ENCODE results near the gene NOP14. TPM values are rescaled to one million over a fixed set of nuclear protein-coding genes. Genes with fewer than 3 reads are reported as not detected.
A peak's percentile ranks its signal among the peaks of the same experiment; 100 is the strongest.

Gene NOP14
- total RNA-seq, 1 donor from 2014 or later = 35.3 TPM

DNA sequence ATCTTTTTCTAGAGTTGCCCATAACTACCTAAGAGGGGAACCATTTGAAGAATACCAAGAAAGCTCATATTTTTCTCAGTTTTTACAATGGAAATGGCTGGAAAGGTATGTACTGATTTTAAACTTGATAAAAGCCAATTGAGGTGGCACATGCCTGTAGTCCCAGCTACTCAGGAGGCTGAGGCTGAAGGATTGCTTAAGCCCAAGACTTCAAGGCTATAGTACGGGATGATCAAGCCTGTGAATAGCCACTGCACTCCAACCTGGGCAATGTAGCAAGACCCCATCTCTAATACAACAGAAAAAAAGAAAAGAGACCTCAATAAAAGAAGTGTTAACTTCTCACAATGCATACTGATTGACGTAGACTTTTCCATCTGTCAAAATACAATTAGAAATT is 44.5 kb upstream of the NOP14 start:
- H3K27me3 Mint-ChIP-seq (ENCODE audit: low read depth, unreplicated experiment) = peaks cover 6% of the 10 kb centered on the region
- Histone ChIP-seq H3K4me3 (ENCODE audit: insufficient read depth, low read depth, low read length) (no peak overlapping the region), H4K20me1 (ENCODE audit: insufficient read depth, low read length) (no peaks in the 10 kb centered on the region), H3K27me3 (ENCODE audit: insufficient read depth, low read length) (no peaks in the 10 kb centered on the region), H3K9me3 (ENCODE audit: insufficient read depth, low read depth, low read length) (no peaks in the 10 kb centered on the region), H3K9ac (ENCODE audit: low read length) (no peak overlapping the region), H3K36me3 (ENCODE audit: insufficient read depth, low read length) (no peaks in the 10 kb centered on the region), H3K4me2 (ENCODE audit: low read length) (no peak overlapping the region), H2AFZ (ENCODE audit: low read depth, low read length) (no peak overlapping the region), H3K4me1 (ENCODE audit: insufficient read depth, low read length) (peaks cover 6% of the 10 kb centered on the region), H3K27ac (ENCODE audit: low read depth, low read length) (no peak overlapping the region), H3K79me2 (ENCODE audit: insufficient read depth, low read length) (no peaks in the 10 kb centered on the region)
- H3K4me3 Mint-ChIP-seq (ENCODE audit: unreplicated experiment) = no peak overlapping the region
- FAIRE-seq = no peak
- TF ChIP-seq, protein P1, sequence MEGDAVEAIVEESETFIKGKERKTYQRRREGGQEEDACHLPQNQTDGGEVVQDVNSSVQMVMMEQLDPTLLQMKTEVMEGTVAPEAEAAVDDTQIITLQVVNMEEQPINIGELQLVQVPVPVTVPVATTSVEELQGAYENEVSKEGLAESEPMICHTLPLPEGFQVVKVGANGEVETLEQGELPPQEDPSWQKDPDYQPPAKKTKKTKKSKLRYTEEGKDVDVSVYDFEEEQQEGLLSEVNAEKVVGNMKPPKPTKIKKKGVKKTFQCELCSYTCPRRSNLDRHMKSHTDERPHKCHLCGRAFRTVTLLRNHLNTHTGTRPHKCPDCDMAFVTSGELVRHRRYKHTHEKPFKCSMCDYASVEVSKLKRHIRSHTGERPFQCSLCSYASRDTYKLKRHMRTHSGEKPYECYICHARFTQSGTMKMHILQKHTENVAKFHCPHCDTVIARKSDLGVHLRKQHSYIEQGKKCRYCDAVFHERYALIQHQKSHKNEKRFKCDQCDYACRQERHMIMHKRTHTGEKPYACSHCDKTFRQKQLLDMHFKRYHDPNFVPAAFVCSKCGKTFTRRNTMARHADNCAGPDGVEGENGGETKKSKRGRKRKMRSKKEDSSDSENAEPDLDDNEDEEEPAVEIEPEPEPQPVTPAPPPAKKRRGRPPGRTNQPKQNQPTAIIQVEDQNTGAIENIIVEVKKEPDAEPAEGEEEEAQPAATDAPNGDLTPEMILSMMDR (IDR thresholded peaks at IDR 0.05; ENCODE audit: insufficient read depth, low read depth, low read length) = no peak
- TF ChIP-seq EZH2 (IDR thresholded peaks at IDR 0.05; ENCODE audit: insufficient read depth, low read length) = no peak
- peaks cover 3% of the 10 kb centered on the region for H3K36me3 Mint-ChIP-seq (ENCODE audit: low read depth, unreplicated experiment)
- no peak for DNase-seq (ENCODE audit: low read depth)
- H3K9me3 Mint-ChIP-seq (ENCODE audit: unreplicated experiment) = no peaks in the 10 kb centered on the region
- peaks cover 7% of the 10 kb centered on the region for H3K4me1 Mint-ChIP-seq (ENCODE audit: low read depth, unreplicated experiment)
- H3K27ac Mint-ChIP-seq (ENCODE audit: unreplicated experiment) = no peak overlapping the region

DNA sequence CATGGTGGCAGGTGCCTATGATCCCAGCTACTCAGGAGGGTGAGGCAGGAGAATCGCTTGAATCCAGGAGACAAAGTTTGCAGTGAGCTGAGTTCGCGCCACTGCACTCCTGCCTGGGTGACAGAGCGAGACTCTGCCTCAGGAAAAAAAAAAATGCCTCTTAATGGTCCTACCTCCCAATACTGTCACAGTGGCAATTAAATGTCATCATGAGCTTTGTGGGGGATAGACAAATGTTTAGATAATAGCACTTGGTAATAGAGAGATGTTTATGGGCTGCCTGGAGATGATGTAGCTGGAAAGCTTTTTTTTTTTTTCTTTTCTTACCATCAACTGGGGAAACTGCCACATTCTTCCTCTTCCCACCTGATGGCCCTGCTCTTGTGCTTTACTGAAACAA is 33.2 kb upstream of the NOP14 start:
- no peaks in the 10 kb centered on the region for H3K9me3 ChIP-seq (ENCODE audit: insufficient read depth, low read depth, low read length)
- Mint-ChIP-seq H3K4me3 (ENCODE audit: unreplicated experiment) (no peak overlapping the region), H3K9me3 (ENCODE audit: unreplicated experiment) (no peaks in the 10 kb centered on the region), H3K27me3 (ENCODE audit: low read depth, unreplicated experiment) (peaks cover 2% of the 10 kb centered on the region), H3K27ac (ENCODE audit: unreplicated experiment) (no peak overlapping the region), H3K36me3 (ENCODE audit: low read depth, unreplicated experiment) (no peaks in the 10 kb centered on the region), H3K4me1 (ENCODE audit: low read depth, unreplicated experiment) (no peaks in the 10 kb centered on the region)
- H3K36me3 ChIP-seq (ENCODE audit: insufficient read depth, low read length) = no peaks in the 10 kb centered on the region
- TF ChIP-seq, protein P1 (IDR thresholded peaks at IDR 0.05; ENCODE audit: insufficient read depth, low read depth, low read length) = no peak
- TF ChIP-seq EZH2 (IDR thresholded peaks at IDR 0.05; ENCODE audit: insufficient read depth, low read length) = no peak
- H3K9ac ChIP-seq (ENCODE audit: low read length) = no peak overlapping the region
- H3K4me1 ChIP-seq (ENCODE audit: insufficient read depth, low read length) = no peaks in the 10 kb centered on the region
- no peaks in the 10 kb centered on the region for H4K20me1 ChIP-seq (ENCODE audit: insufficient read depth, low read length)
- H2AFZ ChIP-seq (ENCODE audit: low read depth, low read length) = no peak overlapping the region
- no peak for FAIRE-seq
- H3K27ac ChIP-seq (ENCODE audit: low read depth, low read length) = no peak overlapping the region
- H3K27me3 ChIP-seq (ENCODE audit: insufficient read depth, low read length) = no peaks in the 10 kb centered on the region
- no peak overlapping the region for H3K4me2 ChIP-seq (ENCODE audit: low read length)
- no peaks in the 10 kb centered on the region for H3K79me2 ChIP-seq (ENCODE audit: insufficient read depth, low read length)
- no peak for DNase-seq (ENCODE audit: low read depth)
- H3K4me3 ChIP-seq (ENCODE audit: insufficient read depth, low read depth, low read length) = no peak overlapping the region

DNA sequence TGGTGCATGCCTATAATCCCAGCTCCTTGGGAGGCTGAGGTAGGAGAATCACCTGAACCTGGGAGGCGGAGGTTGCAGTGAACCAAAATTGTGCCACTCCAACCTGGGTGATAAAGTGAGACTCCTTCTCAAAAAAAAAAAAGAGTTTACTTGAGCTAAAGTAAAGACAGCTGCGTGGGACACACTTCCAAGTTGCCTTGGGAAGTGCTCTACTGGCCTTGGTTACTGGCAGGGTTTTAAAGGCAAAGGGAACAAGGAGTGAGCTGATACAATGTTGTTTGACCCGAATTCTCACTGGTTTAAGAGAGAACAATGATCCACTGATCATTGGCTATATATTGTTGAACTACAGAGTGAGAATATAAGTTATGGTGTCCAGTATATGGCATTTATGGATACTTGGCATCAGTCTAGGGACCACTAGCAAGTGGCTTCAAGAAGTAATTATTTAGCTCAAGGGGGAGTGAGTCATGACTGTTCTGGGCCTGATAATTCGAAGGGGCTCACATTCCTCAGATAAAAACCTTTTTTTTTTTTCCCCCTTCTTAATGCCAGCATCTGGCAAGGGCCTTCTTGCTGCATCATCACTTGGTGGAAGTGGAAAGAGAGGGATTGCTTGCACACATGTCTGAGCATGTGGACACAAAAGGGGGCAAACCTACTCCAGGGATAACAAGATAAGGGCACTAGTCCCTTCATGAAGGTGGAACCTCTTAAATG is 32.5 kb upstream of the NOP14 start:
- no peaks in the 10 kb centered on the region for H3K4me1 ChIP-seq (ENCODE audit: insufficient read depth, low read length)
- no peak overlapping the region for H3K4me3 Mint-ChIP-seq (ENCODE audit: unreplicated experiment)
- no peaks in the 10 kb centered on the region for H3K36me3 ChIP-seq (ENCODE audit: insufficient read depth, low read length)
- H3K9me3 Mint-ChIP-seq (ENCODE audit: unreplicated experiment) = no peaks in the 10 kb centered on the region
- no peak overlapping the region for H3K9ac ChIP-seq (ENCODE audit: low read length)
- H3K4me1 Mint-ChIP-seq (ENCODE audit: low read depth, unreplicated experiment) = no peaks in the 10 kb centered on the region
- H3K27ac ChIP-seq (ENCODE audit: low read depth, low read length) = no peak overlapping the region
- H3K9me3 ChIP-seq (ENCODE audit: insufficient read depth, low read depth, low read length) = no peaks in the 10 kb centered on the region
- H3K4me2 ChIP-seq (ENCODE audit: low read length) = no peak overlapping the region
- H3K27ac Mint-ChIP-seq (ENCODE audit: unreplicated experiment) = peak overlapping the region; percentile 12
- TF ChIP-seq, protein P1 (IDR thresholded peaks at IDR 0.05; ENCODE audit: insufficient read depth, low read depth, low read length) = no peak
- TF ChIP-seq EZH2 (IDR thresholded peaks at IDR 0.05; ENCODE audit: insufficient read depth, low read length) = no peak
- no peak overlapping the region for H2AFZ ChIP-seq (ENCODE audit: low read depth, low read length)
- no peaks in the 10 kb centered on the region for H3K27me3 ChIP-seq (ENCODE audit: insufficient read depth, low read length)
- DNase-seq (ENCODE audit: low read depth) (peak; percentile 30), FAIRE-seq (peak; percentile 5)
- H3K36me3 Mint-ChIP-seq (ENCODE audit: low read depth, unreplicated experiment) = no peaks in the 10 kb centered on the region
- H3K4me3 ChIP-seq (ENCODE audit: insufficient read depth, low read depth, low read length) = no peak overlapping the region
- H3K27me3 Mint-ChIP-seq (ENCODE audit: low read depth, unreplicated experiment) = peaks cover 6% of the 10 kb centered on the region
- no peaks in the 10 kb centered on the region for H3K79me2 ChIP-seq (ENCODE audit: insufficient read depth, low read length)
- no peaks in the 10 kb centered on the region for H4K20me1 ChIP-seq (ENCODE audit: insufficient read depth, low read length)
